ENCODE results near the gene TLE1. TPM values are rescaled to one million over a fixed set of nuclear protein-coding genes. Genes with fewer than 3 reads are reported as not detected.

Gene TLE1
- total RNA-seq, 1 experiment from 2014 or later: 79.3 TPM

DNA sequence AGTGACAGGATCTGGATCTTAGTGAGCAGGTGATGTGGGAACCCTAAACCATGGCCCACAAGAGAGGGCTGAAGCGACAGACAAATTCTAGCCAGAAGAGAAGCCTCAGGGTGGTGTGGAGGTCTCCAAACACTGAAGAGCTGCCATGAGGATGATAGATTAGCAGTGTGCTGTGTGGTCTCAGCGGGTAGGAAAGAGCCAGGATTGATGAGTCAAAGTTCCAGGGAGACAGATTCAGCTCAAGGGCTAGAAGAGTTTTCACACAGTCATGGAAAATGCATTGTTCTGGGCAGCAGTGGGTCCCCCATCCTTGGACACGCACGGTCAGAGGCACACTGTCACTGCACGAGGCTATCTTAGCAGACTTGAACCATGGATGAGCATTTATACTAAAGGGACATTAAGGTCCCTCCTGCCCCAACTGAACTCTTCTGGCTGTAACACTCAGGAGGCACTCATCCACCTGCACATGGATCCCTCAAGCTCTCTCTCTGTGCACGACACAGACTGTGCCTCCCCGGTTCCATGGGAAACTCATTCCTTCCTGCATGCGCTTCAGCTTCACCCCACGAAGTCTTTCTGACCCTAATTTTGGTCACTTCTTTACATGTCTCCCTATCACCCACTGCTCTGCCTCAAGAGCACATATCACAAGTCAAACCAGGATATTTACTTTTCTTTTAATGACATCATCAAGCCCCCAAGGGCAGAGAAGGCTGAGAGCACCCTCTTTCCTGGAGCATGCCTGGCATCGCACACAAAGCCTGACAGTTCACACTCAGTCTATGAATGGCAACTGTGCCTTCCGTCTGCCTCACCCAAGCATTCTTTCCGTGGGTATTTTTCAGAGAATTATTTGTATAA lies 84.8 kb downstream of the TLE1 start:
- H3K4ac ChIP-seq (ENCODE audit: low read depth, low read length): no peak overlapping the region
- H3K9ac ChIP-seq (ENCODE audit: extremely low read depth, insufficient read length, low read length): no peak overlapping the region
- no peaks in the 10 kb centered on the region for H3K23me2 ChIP-seq (ENCODE audit: insufficient read length, low read depth, low read length, poor library complexity, severe bottlenecking)
- Mint-ChIP-seq H3K27ac (peak overlapping the region; percentile 2 to 65 (median 8); a peak in 3 of 7 replicates), H3K4me1 (peaks cover 26% of the 10 kb centered on the region in 2 experiments), H3K27me3 (ENCODE audit: low read depth) (no peaks in the 10 kb centered on the region), H3K9me3 (no peaks in the 10 kb centered on the region), H3K36me3 (ENCODE audit: insufficient read depth in 1 of 3, low read depth in 3 of 3) (peaks cover 58 to 81% (median 66%) of the 10 kb centered on the region in 3 experiments), H3K4me3 (no peak overlapping the region)
- H3K4me1 ChIP-seq (ENCODE audit: insufficient read depth, low read length): peaks cover 11% of the 10 kb centered on the region; the same call in 1 of the 2 replicates
- H4K91ac ChIP-seq (ENCODE audit: insufficient read length, low read depth, low read length): no peak overlapping the region
- H3K79me2 ChIP-seq (ENCODE audit: insufficient read depth, low read length): no peaks in the 10 kb centered on the region; the same call in 1 of the 2 replicates
- H3K27me3 ChIP-seq (ENCODE audit: insufficient read depth, low read length): no peaks in the 10 kb centered on the region
- no peak overlapping the region for H2AFZ ChIP-seq (ENCODE audit: low read length)
- H3K23ac ChIP-seq (ENCODE audit: insufficient read length, low read depth, low read length): no peak overlapping the region
- no peak overlapping the region for H4K5ac ChIP-seq (ENCODE audit: insufficient read length, low read depth, low read length)
- no peak for TF ChIP-seq CTCF (conservative IDR thresholded peaks at IDR 0.05)
- no peak overlapping the region for H2BK5ac ChIP-seq (ENCODE audit: insufficient read length, low read length)
- H3K18ac ChIP-seq (ENCODE audit: insufficient read length, low read depth, low read length): no peak overlapping the region
- H3K9me3 ChIP-seq (ENCODE audit: control insufficient read depth, low read depth, low read length): no peaks in the 10 kb centered on the region
- no peak for DNase-seq
- no peaks in the 10 kb centered on the region for H3K79me1 ChIP-seq (ENCODE audit: insufficient read depth, low read depth, low read length, poor library complexity, severe bottlenecking)
- no peak overlapping the region for H3K56ac ChIP-seq (ENCODE audit: insufficient read length, low read depth, low read length)
- no peak overlapping the region for H2BK120ac ChIP-seq (ENCODE audit: low read depth, low read length, poor library complexity, severe bottlenecking)
- no peak overlapping the region for H2BK15ac ChIP-seq (ENCODE audit: low read depth, low read length)
- no peak overlapping the region for H2BK20ac ChIP-seq (ENCODE audit: low read depth, low read length, poor library complexity, severe bottlenecking)
- no peak overlapping the region for H2AK5ac ChIP-seq (ENCODE audit: insufficient read length, low read length)
- no peak overlapping the region for H3K4me2 ChIP-seq (ENCODE audit: insufficient read depth, insufficient read length, low read length)
- H4K8ac ChIP-seq (replicated peaks; ENCODE audit: insufficient read length, low read depth, low read length): no peak overlapping the region
- H4K20me1 ChIP-seq (ENCODE audit: control insufficient read depth, insufficient read depth, insufficient read length): no peaks in the 10 kb centered on the region
- no peak overlapping the region for H2BK12ac ChIP-seq (ENCODE audit: insufficient read length, low read depth, low read length)
- no peak overlapping the region for H3K14ac ChIP-seq (ENCODE audit: insufficient read depth, low read length)
- H3K27ac ChIP-seq (ENCODE audit: insufficient read length, low read depth, low read length): no peak overlapping the region
- WGBS (ENCODE audit: extremely low coverage, insufficient read length, low lambda C conversion rate): no CpG with 5 or more reads among the region's 12 CpGs
- H3T11ph ChIP-seq (ENCODE audit: low read length): no peak overlapping the region
